Sigmoid colon (tissue), 7 donors: ENCODE data around the gene NUP43. TPM values are rescaled to one million over a fixed set of nuclear protein-coding genes. Genes with fewer than 3 reads are reported as not detected.

Experiments used
- DNase-seq: peaks from one replicate; pipeline ENCODE4 v3.0.0-alpha.2; 2019
- H3K27ac ChIP-seq, 4 donors: fragments of 200-600 bp; sonication (generic); one replicate each; pipeline ENCODE4 v1.5.1; 2016 to 2019; ENCODE audit warnings: mild to moderate bottlenecking in 1 of 4
- H3K27me3 ChIP-seq, 3 donors: fragments of 200-600 bp; sonication (generic); one replicate each; pipeline ENCODE4 v1.5.1; 2019; ENCODE audit warnings: mild to moderate bottlenecking in 1 of 3
- H3K36me3 ChIP-seq, 4 donors: fragments of 200-600 bp; sonication (generic); one replicate each; pipeline ENCODE4 v1.5.1; 2016 to 2019
- H3K4me1 ChIP-seq, 4 donors: fragments of 200-600 bp; sonication (generic); one replicate each; pipeline ENCODE4 v1.5.1; 2017 to 2019
- H3K4me3 ChIP-seq, 4 donors: fragments of 200-600 bp; sonication (generic); one replicate each; pipeline ENCODE4 v1.5.1; 2017 to 2019; ENCODE audit warnings: mild to moderate bottlenecking in 2 of 4, moderate library complexity in 1 of 4
- H3K9me3 ChIP-seq, 4 donors: fragments of 200-600 bp in 3 of 4; sonication (generic) in 3 of 4; one replicate each; pipeline versions ENCODE4 v1.5.1 to v1.6.1; 2013 to 2019
- EP300 ChIP-seq, 4 donors: sonication (generic); formaldehyde crosslinking; IDR thresholded peaks; one replicate each; pipeline ENCODE4 v1.6.1; 2017; ENCODE audit warnings: antibody characterized with exemption in 4 of 4
- POLR2A ChIP-seq, 2 donors: fragments of 450-650 bp; IDR thresholded peaks; one replicate each; pipeline ENCODE4 v1.6.1; 2016; ENCODE audit warnings: antibody characterized with exemption in 2 of 2, mild to moderate bottlenecking in 2 of 2, moderate library complexity in 2 of 2
- POLR2AphosphoS5 ChIP-seq, 4 donors: sonication (generic); formaldehyde crosslinking; IDR thresholded peaks; one replicate each; pipeline ENCODE4 v1.6.1; 2017; ENCODE audit warnings: antibody characterized with exemption in 4 of 4
- WGBS, 2 donors: extraction: QIAGEN DNeasy Blood & Tissue Kit; methylation state at CpG; one replicate each; pipeline ENCODE4 v1.1.7; 2013; 5-methylcytosine and 5-hydroxymethylcytosine counted together
- intact Hi-C: fragments of 100-400 bp; cut with DNase I; formaldehyde crosslinking; loops from one replicate; pipeline ENCODE4 v1.15.1; 2023
- polyA plus RNA-seq, 3 donors: library from polyadenylated mRNA; stranded (reverse); fragments of 200-250 nt; gene quantifications; one replicate each; pipeline ENCODE4 v1.2.3, GENCODE V29; 2013
- total RNA-seq, 4 donors: library from RNA; depleted of rRNA; stranded (reverse); fragments of >200 nt; gene quantifications; one replicate each; pipeline ENCODE4 v1.1.0, GENCODE V29; 2016
- TF ChIP-seq, protein P1 (sequence below), 4 experiments: fragments of 450-650 bp in 3 of 4; fragments of 200-600 bp in 1 of 4; IDR thresholded peaks; one replicate each; pipeline ENCODE4 v1.5.1; 2016 to 2019; ENCODE audit warnings: antibody characterized with exemption in 4 of 4, mild to moderate bottlenecking in 3 of 4, moderate library complexity in 2 of 4
- donor health status: healthy with polysubstance abuse.
- donor health status: Bipolar disorder and iron deficiency.
- donor health status: healthy.

NUP43 gene
- total and polyA plus RNA-seq, 7 donors = 3.0 to 56.3 (median 18.3) TPM

DNA sequence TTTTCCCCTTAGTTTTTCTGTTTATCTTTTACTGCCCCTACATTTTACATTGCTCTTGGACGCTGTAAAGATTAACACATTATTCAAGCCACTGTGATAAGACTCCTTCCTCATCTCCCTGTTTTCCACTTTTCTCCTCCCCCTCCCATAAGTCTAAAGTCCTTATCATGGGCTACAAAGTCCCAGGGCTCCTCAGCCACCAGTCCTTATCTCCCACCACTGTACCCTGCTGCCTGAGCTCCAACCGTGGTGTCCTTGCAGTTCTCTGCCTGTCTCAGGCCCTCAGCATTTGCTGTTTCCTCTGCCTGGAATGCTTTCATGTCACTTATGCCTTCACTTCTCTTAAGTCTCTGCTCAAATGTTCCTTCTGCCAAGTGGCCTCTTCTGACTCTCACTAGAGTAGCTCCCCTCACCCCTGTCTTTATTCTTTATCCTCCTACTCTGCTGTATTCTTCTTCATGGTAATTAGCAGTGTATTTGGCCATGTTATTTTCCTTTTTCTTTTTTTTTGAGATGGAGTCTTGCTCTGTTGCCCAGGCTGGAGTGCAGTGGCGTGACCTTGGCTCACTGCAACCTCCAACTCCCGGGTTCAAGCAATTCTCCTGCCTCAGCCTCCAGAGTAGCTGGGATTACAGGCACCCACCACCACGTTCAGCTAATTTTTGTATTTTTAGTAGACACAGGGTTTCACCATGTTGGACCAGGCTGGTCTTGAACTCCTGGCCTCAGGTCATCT is 17.7 kb downstream of the NUP43 start:
- Histone ChIP-seq H3K4me3 (no peak overlapping the region), H3K27ac (peak overlapping the region in 2 of 4 donors; percentile 11 to 19), H3K36me3 (peaks cover 14 to 88% (median 31%) of the 10 kb centered on the region in 4 donors), H3K9me3 (no peaks in the 10 kb centered on the region), H3K4me1 (no peaks in the 10 kb centered on the region), H3K27me3 (no peaks in the 10 kb centered on the region)
- DNase-seq = no peak
- intact Hi-C loops = no loop called here
- no peak for TF ChIP-seq EP300 (IDR thresholded peaks at IDR 0.05)
- TF ChIP-seq POLR2A (IDR thresholded peaks at IDR 0.05) = no peak
- no peak for TF ChIP-seq POLR2AphosphoS5 (IDR thresholded peaks at IDR 0.05)
- TF ChIP-seq, protein P1, sequence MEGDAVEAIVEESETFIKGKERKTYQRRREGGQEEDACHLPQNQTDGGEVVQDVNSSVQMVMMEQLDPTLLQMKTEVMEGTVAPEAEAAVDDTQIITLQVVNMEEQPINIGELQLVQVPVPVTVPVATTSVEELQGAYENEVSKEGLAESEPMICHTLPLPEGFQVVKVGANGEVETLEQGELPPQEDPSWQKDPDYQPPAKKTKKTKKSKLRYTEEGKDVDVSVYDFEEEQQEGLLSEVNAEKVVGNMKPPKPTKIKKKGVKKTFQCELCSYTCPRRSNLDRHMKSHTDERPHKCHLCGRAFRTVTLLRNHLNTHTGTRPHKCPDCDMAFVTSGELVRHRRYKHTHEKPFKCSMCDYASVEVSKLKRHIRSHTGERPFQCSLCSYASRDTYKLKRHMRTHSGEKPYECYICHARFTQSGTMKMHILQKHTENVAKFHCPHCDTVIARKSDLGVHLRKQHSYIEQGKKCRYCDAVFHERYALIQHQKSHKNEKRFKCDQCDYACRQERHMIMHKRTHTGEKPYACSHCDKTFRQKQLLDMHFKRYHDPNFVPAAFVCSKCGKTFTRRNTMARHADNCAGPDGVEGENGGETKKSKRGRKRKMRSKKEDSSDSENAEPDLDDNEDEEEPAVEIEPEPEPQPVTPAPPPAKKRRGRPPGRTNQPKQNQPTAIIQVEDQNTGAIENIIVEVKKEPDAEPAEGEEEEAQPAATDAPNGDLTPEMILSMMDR (IDR thresholded peaks at IDR 0.05) = no peak
- WGBS, 2 donors = 75 to 86% methylated on average over 5 of the region's 5 CpGs

DNA sequence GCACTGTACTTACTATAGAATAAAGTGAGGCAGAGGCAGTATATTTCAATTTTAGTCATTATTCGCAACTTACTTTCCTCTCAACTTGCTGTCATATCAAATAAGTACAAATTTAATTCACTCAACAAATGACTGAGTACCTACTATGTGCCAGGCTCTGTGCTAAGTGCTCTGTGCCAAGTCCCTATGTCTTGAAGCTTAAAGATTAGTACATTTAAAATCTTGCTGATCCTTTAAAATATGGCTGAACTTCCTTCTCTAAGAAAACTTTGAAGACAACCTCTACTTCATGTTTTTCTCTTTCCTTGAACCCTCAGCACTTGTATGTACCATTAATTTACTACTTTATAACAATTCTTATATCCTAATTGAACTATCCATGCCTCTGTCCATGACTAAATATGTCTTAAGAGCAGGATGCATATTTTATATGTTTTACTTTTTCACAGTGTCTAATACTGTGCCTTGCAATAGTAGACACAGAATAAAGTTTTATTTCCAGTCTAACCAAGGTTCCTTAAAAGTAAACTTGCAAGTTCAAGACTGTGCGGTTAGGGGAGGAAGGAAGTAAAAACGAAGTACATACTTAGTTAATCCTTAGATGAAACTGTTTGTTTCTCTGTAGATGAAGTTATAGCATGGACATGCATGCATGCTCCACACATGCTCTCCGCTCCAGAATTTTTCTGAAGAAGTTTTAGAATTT is 18.4 kb downstream of the NUP43 start:
- no peak overlapping the region for H3K4me3 ChIP-seq
- intact Hi-C loops = no loop called here
- H3K4me1 ChIP-seq = no peaks in the 10 kb centered on the region
- peaks cover 14 to 81% (median 31%) of the 10 kb centered on the region in 4 donors for H3K36me3 ChIP-seq
- 64 to 87% methylated on average over 4 of the region's 4 CpGs for WGBS, 2 donors
- no peaks in the 10 kb centered on the region for H3K9me3 ChIP-seq
- DNase-seq = no peak
- TF ChIP-seq, protein P1 (IDR thresholded peaks at IDR 0.05) = no peak
- no peak for TF ChIP-seq EP300 (IDR thresholded peaks at IDR 0.05)
- no peaks in the 10 kb centered on the region for H3K27me3 ChIP-seq
- peak overlapping the region in 1 of 4 donors; percentile 11 for H3K27ac ChIP-seq

DNA sequence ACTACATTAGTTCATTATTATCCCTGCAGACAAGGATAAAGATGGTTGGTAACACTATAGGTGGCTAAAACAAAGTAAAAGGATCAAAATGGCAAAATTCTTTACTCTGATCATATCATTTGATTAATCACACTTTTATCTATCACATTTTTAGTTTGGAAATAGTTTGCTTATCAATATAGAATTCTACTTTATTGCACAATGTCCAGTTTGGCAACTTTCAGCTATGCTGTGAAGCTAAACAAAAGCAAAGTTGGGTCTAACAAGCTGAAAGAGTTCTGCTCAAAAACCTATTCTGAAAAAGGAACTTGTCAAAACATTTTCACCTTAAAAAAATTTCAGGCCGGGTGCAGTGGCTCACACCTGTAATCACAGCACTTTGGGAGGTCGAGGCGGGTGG is 20.5 kb downstream of the NUP43 start:
- no peaks in the 10 kb centered on the region for H3K9me3 ChIP-seq
- H3K4me3 ChIP-seq = no peak overlapping the region
- peaks cover 9 to 60% (median 20%) of the 10 kb centered on the region in 4 donors for H3K36me3 ChIP-seq
- TF ChIP-seq POLR2AphosphoS5 (IDR thresholded peaks at IDR 0.05) (no peak), POLR2A (IDR thresholded peaks at IDR 0.05) (no peak), EP300 (IDR thresholded peaks at IDR 0.05) (no peak)
- TF ChIP-seq, protein P1 (IDR thresholded peaks at IDR 0.05) = no peak
- H3K27me3 ChIP-seq = no peaks in the 10 kb centered on the region
- DNase-seq = no peak
- H3K27ac ChIP-seq = no peak overlapping the region
- intact Hi-C loops = no loop called here
- 87 to 95% methylated on average over 3 of the region's 3 CpGs for WGBS, 2 donors
- no peaks in the 10 kb centered on the region for H3K4me1 ChIP-seq

DNA sequence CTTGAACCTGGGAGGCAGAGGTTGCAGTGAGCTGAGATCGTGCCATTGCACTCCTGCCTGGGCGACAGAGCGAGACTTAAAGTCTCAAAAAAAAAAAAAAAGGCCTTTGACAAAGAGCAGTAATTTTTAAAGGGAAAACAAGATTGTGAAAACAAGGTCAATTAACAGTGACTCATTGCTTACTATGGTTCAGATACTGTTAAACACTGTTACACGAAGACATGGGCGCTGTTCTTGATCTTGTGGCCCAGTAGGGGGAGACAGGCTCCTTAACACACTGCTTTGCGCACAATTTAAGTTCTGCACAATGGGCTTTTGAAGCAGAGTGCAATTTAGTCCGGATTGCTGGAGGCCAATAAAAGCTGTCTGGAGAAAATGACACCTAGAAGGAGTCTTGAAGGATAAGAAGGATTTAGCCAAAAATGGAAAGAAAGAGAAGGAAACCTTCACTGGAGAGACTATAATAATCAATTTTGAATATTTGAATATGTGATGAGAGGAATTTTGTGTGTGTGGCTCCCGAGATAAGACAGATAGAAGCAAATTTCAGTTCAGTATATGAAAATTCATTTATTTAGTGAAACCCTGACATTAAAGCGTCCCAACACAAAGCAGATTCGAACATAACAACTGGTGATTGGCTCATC is 22.4 kb downstream of the NUP43 start:
- TF ChIP-seq, protein P1 (IDR thresholded peaks at IDR 0.05) = peak in 3 of 4 experiments; percentile 52 to 62 (median 60)
- TF ChIP-seq POLR2AphosphoS5 (IDR thresholded peaks at IDR 0.05) = no peak
- Histone ChIP-seq H3K9me3 (no peaks in the 10 kb centered on the region), H3K4me1 (peaks cover 0 to under 1% (median 0%) of the 10 kb centered on the region in 4 donors), H3K4me3 (no peak overlapping the region), H3K27me3 (no peaks in the 10 kb centered on the region), H3K27ac (no peak overlapping the region), H3K36me3 (peaks cover 0 to 41% (median 9%) of the 10 kb centered on the region in 4 donors)
- DNase-seq = no peak
- intact Hi-C loops = no loop called here
- WGBS, 2 donors = 19 to 63% methylated on average over 10 of the region's 10 CpGs
